ENCODE results near the gene TRPC4AP. TPM values are rescaled to one million over a fixed set of nuclear protein-coding genes. Genes with fewer than 3 reads are reported as not detected.

TRPC4AP gene
- total and polyA plus RNA-seq, 8 donors, result 26.2 to 89.0 (median 52.4) TPM

DNA sequence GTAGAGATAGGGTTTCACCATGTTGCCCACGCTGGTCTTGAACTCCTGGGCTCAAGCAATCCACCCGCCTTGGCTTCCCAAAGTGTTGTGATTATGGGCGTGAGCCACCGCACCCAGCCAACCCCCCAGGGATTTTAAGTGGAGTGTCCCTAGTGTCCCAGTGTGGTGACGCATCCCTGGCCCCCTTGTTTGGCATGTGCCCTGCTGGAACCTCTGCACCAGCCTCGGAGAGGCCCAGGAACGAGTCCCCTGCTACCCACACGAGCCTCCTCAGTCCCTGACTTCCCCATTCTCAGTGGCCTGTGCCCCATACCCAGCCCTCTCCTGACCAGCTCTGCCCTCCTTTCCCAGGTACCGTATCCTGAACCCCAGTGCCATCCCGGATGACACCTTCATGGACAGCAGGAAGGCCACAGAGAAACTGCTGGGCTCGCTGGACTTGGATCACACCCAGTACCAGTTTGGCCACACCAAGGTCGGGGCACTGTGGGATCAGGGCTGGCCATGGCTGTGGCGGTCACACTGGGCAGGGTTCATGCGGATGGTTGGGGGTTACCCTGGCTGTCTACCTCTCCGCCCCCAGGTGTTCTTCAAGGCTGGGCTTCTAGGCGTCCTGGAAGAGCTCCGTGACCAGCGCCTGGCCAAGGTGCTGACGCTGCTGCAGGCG is 99.7 kb downstream of the TRPC4AP start:
- Histone ChIP-seq H3K4me3 (no peak overlapping the region), H3K4me1 (peaks cover 9 to 21% (median 16%) of the 10 kb centered on the region in 4 donors), H3K36me3 (peaks cover 19 to 51% (median 49%) of the 10 kb centered on the region in 4 donors), H3K9me3 (no peaks in the 10 kb centered on the region), H3K27me3 (no peaks in the 10 kb centered on the region), H3K27ac (no peak overlapping the region)
- intact Hi-C loops (cut with DNase I; ENCODE audit: low total_unique reads), result no loop called here
- DNase-seq, result no peak
- WGBS, 5 donors, result 93 to 97% (median 96%) methylated on average over 16 to 20 of the region's 20 CpGs
- TF ChIP-seq EP300 (IDR thresholded peaks at IDR 0.05) (no peak), POLR2A (IDR thresholded peaks at IDR 0.05) (no peak), CTCF (IDR thresholded peaks at IDR 0.05) (no peak), POLR2AphosphoS5 (IDR thresholded peaks at IDR 0.05) (no peak)

DNA sequence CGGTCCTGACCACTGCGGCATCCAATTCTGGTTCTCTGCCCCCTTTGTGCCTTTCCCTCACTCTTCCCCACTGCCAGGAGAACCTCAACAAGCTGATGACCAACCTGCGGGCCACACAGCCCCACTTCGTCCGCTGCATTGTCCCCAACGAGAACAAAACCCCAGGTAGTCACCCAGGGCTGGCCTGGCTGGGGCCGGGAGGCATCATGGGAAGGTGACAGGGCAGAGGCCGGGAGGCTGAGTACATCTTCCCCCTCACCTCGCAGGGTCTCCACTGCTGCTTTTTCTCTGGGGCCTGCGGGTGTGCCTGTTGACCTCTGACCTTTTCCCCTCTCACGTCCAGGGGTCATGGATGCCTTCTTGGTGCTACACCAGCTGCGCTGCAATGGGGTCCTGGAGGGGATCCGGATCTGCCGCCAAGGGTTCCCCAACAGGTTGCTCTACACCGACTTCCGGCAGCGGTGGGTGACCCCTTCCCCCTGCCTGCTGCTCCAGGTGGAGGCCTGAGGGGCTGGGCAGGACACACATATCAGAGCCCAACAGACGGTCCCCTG is 101.9 kb downstream of the TRPC4AP start:
- Histone ChIP-seq H3K4me1 (peaks cover 0 to 17% (median 10%) of the 10 kb centered on the region in 4 donors), H3K27ac (no peak overlapping the region), H3K36me3 (peaks cover 12 to 32% (median 31%) of the 10 kb centered on the region in 4 donors), H3K27me3 (peaks cover 0 to 7% (median 0%) of the 10 kb centered on the region in 3 donors), H3K9me3 (no peaks in the 10 kb centered on the region), H3K4me3 (no peak overlapping the region)
- intact Hi-C loops (cut with DNase I; ENCODE audit: low total_unique reads), result no loop called here
- TF ChIP-seq POLR2A (IDR thresholded peaks at IDR 0.05) (no peak), CTCF (IDR thresholded peaks at IDR 0.05) (no peak), POLR2AphosphoS5 (IDR thresholded peaks at IDR 0.05) (no peak), EP300 (IDR thresholded peaks at IDR 0.05) (no peak)
- 81 to 89% (median 84%) methylated on average over 17 to 18 of the region's 18 CpGs for WGBS, 5 donors
- DNase-seq, result no peak

DNA sequence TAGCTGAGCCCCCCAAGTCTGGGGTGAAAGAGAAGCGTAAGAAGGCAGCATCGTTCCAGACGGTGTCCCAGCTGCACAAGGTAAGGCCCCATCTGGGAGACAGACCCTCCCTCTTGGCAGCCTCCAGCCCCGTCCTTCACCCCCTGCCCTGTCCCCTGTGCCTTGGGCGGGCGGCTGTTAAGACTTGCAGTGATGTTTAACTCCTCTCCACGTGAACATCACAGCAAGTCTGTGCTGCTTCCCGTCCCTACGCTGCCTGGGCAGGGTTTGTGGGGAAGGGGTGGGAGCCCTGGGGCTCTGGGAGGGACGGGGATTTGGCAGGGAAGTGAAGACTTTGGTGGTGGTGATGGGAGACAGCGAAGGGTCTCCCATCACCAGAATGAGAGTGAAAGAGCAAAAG is 102.4 kb downstream of the TRPC4AP start:
- H3K36me3 ChIP-seq, result peaks cover 8 to 27% (median 26%) of the 10 kb centered on the region in 4 donors
- H3K27me3 ChIP-seq, result peaks cover 0 to 12% (median 0%) of the 10 kb centered on the region in 3 donors
- 75 to 85% (median 79%) methylated on average over 11 of the region's 11 CpGs for WGBS, 5 donors
- TF ChIP-seq POLR2A (IDR thresholded peaks at IDR 0.05) (no peak), EP300 (IDR thresholded peaks at IDR 0.05) (no peak), CTCF (IDR thresholded peaks at IDR 0.05) (no peak), POLR2AphosphoS5 (IDR thresholded peaks at IDR 0.05) (no peak)
- DNase-seq, result no peak
- H3K27ac ChIP-seq, result no peak overlapping the region
- no peaks in the 10 kb centered on the region for H3K9me3 ChIP-seq
- intact Hi-C loops (cut with DNase I; ENCODE audit: low total_unique reads), result no loop called here
- peaks cover 0 to 17% (median 10%) of the 10 kb centered on the region in 4 donors for H3K4me1 ChIP-seq
- H3K4me3 ChIP-seq, result no peak overlapping the region

- no peak for DNase-seq
- H3K27ac ChIP-seq, result no peak overlapping the region
- H3K9me3 ChIP-seq, result no peaks in the 10 kb centered on the region
- intact Hi-C loops (cut with DNase I; ENCODE audit: low total_unique reads), result no loop called here
- WGBS, 5 donors, result 89 to 95% (median 91%) methylated on average over 10 to 14 of the region's 14 CpGs
- no peak overlapping the region for H3K4me3 ChIP-seq
- peaks cover 0 to 18% (median 0%) of the 10 kb centered on the region in 3 donors for H3K27me3 ChIP-seq
- peaks cover 8 to 22% (median 20%) of the 10 kb centered on the region in 4 donors for H3K36me3 ChIP-seq
- peaks cover under 1 to 21% (median 12%) of the 10 kb centered on the region in 4 donors for H3K4me1 ChIP-seq
- no peak for TF ChIP-seq POLR2AphosphoS5 (IDR thresholded peaks at IDR 0.05)
- no peak for TF ChIP-seq POLR2A (IDR thresholded peaks at IDR 0.05)
- TF ChIP-seq EP300 (IDR thresholded peaks at IDR 0.05), result no peak
Observed at GRCh38 chr20:34989670-34990069, 102.9 kb downstream of the TRPC4AP start.
